Measurements from ENCODE around the gene GMDS.
"Not testable (repeated sequence)": the region's sequence is repeated elsewhere in the genome, so short reads cannot be mapped to it uniquely, and the experiment has no call there.

The GMDS gene

DNA sequence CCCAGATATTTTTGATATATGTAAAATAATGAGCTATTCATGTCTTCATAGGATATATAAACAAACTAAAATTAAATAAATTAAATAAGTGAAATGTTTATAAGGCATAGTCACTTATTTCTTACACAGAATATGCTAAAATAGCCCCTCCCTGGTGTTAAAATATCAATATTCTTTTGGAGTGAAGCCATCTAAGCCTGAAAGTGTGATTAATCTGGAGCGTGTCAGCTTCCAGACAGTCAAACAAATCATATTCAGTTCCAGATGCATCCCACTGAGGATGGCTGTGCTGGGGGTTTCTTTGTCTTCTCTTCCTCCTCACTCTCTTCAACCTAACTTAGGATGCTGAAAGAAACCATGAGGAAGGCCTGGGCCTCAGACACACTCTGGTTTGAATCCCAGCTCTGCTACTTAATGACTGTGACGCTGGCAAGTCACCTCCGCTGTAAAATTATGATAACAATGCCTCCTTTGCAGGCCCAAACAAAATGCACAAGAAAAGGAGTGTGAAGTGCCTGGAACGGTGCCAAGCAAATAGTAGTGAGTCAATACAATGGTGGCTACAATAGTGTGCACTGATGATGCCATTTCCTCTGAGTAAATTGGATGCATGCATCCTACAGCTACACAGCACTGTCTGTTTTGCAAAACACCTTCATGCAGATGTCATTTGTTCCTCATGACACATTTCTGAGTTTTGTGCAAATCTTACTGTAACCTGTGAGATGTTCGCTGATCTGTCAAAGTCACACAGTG is 474.3 kb downstream of the GMDS start:
- DNase-seq (ENCODE audit: low read depth): no peak

DNA sequence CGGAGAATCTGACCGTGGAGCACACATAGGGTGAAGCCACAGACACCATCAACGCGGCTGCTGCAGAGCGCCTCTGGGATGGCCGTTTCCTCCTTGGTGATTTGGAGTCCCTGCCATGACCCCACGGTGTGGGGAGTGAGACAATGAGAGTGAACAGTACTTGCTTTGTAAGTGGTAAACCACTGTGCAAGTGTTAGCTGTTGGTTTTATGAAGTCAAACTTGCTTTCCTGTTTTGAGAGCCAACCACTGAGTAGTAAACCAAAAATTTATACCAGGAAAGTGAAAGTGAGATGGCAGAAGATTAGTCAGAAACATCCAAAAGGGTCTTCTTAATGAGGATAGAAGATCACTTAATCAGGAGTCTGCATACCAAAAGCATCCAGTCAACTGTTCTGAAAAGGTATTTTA is 475.0 kb downstream of the GMDS start:
- no peak for DNase-seq (ENCODE audit: low read depth)

DNA sequence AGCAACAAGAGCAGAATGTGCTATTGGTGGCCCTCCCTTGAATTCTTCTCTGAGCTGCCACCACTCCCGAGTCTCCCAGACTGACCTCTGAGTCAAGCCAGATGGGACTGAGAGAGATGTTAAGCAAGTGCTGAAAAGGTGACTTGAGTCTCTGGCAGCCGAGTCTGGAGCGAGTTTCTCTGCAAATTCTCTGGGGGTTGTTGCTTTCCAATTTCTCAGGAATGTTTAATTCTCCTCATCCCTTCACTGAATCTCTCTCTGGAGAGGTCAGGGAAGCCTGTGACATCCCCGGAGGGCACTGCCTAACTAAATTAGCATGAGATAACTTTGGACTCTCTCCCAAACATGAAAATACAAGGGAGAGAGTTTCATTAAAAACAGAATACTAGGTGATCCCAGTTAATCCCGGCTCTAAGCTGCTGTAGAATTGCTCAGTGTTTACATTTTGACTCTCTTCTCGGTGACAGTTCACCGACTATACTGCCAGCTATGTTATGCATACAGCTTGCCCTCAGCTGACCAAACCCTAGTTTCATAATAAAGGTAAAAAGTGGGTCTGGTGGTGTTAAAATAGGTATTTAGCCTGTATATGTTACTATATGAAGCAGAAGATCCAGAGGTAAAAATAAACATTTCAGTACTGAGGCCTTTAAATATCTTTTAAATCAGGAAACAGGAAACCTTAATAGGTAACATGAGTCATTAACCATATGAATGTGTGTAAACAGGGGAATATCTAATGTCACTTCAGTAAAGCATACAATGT is 477.7 kb downstream of the GMDS start:
- no peak for DNase-seq (ENCODE audit: low read depth)

DNA sequence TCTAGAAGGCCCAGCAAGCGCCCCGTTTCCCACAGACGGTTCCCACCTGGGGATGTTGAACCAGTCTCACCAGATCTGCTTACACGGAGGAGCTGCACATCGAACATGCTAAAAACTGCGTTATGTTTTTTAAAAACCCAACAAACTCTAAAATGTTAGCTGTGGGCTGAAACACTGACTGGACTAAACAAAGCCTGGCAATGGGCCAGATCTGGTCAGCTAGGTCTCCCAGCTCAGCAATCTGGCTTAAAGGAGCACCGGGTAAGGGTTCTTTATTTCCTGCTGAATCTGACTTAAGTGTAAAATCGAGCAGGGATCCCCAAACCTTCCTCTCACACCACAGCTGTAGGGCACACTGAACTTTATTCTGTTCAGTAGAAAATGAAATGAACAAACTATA is 478.8 kb downstream of the GMDS start:
- no peak for DNase-seq (ENCODE audit: low read depth)

DNA sequence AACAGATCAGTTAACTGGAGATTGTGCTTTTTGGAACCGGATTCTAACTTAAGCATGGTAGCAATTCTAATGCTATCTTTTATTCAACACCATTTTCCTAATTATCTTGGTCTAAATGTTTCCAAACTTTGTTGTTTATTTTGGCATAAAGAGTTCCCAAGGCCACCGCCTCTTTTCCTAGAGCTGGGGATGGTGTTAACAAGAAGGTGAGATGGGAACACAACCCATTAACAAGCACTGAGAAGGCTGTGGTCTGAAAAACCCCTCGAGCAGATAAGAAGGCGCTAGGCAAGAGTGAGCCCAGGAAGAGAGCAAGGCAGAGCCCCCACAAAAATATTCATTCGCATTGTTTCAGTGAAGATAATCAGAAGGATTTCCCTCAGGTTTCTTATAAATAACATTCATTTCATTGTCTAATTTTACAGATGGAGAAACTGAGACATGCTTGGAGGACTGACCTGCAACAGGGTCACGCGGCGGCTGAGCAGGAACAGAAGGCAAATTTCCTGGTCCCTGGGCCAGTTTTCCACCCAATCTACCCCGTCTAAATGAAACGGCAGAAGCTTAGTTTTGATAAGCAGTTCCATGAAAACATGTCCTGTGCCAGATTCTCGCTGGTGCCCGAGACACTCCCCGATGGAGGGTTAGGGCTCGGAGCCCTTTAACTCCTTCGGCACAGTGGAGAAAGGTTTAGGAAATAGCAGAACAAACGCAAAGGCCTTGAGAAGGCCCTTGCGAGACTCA is 480.1 kb downstream of the GMDS start:
- DNase-seq (ENCODE audit: low read depth): no peak

DNA sequence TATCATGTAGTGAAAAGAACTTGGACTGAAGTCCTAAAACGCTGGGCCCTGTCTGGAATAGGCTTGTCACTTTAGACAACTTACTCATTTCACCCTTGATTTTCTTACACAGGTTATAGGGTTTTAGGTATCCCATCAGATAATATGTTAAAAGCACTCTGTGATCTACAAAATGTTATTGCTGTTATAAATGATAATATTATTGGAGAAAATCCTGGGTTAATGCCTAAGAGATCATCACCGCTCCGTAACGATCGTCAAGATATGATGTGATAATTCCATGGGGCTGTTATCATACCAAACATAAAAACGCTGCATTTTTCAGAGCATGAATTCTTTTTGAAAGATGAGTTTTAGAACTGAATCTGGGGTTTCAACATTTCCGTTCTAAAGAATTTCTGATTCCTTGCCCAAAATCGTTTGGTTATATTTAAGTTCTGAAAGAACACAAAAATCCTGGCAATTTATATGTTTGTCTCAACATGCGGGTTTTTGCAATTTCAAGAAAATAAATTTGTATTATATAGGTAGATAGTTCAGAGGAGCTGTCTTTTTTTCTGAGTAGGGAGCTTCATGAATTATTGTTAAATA is 480.9 kb downstream of the GMDS start:
- DNase-seq (ENCODE audit: low read depth): no peak

DNA sequence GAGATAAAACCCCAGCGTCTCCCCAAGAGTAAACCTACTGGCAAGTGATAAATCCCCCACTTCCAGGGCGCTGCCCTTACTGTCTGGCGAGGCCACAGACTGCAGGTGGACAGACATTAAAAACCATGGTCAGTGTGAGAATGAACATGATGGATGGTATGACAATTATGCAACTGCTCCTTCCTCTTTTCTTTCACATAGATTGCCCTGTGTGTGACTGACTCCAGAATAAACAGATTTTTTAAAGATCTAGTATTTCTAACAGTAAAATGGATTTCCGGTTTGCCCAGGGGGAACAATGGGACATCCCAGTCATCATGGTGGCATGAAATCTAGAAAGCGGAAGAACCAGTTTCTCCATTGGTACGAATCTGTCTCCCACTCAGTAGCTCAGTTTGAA is 482.0 kb downstream of the GMDS start:
- DNase-seq (ENCODE audit: low read depth): no peak

DNA sequence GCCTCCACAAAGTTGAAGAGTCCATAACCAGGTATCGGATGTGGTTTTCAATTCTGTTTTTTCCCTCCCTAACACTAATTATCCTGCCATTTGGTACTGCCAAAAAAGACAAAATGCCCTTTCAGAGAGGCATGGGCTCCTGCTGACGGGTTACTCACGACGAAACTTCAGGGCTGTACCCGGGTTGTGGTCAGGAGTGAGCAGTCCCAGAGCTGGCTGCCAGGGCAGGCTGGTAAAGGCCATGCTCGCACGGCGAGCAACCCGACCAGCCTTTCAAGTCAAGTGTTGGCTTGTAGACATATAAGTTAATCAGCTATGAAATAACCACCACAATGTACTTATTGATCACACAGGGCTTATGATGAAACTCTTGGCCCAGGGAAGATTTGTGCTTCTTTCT is 483.2 kb downstream of the GMDS start:
- DNase-seq (ENCODE audit: low read depth): no peak

DNA sequence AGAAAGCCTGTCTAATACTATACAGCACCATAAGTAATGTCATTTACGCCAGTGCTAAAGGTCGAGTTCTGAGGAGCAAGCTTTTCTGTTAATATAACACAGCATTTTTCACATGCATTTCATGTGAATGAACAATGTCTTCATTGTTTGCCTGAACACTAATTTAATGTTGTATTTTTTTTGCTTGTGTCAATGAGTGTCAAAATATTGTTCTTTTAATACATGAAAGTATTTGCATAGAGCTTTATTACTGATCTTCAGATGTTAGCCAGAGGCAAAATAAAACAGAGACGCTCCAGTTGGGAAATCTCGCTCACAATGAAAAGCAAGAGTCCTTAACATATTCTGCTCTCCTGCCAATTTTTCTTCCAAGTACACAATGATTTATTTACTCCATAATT is 483.9 kb downstream of the GMDS start:
- DNase-seq (ENCODE audit: low read depth): no peak

DNA sequence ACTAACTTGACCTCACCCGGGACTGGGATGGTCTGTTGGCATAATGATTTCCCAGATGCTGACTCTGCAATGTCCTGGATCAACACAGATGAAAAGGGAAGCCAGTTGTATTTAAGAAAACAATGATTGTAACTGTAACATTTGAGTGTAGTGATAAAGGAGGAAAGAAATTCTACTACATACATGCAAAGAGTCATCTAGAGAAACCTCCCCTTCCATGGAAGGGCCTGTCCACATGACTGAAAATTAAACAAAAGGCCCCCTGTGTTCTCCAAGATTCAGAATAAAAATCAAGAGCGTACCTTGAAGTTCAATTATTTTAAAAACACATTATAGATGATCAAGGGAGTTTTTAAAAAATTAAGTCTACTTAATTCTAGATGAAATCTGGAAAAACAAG is 484.5 kb downstream of the GMDS start:
- DNase-seq (ENCODE audit: low read depth): no peak

DNA sequence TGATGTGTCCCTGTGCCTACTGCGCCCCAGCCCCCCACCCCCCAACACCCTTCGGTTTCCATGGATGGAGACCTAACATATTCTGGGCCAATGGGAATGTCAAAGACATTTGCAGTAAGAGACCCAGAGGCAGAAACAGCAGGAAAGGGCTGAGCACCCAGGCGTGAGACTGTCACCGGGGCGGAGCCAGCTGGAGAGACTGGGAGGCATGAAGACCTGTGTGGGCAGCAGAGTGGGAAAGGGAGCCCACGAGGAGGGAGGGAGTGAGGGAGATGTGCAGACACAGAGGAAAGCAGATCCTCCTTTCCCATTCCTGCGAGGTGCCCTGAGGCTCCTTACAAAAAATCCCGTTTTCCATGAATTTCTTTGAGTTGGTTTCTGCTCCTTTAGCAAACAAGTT is 485.5 kb downstream of the GMDS start:
- no peak for DNase-seq (ENCODE audit: low read depth)

DNA sequence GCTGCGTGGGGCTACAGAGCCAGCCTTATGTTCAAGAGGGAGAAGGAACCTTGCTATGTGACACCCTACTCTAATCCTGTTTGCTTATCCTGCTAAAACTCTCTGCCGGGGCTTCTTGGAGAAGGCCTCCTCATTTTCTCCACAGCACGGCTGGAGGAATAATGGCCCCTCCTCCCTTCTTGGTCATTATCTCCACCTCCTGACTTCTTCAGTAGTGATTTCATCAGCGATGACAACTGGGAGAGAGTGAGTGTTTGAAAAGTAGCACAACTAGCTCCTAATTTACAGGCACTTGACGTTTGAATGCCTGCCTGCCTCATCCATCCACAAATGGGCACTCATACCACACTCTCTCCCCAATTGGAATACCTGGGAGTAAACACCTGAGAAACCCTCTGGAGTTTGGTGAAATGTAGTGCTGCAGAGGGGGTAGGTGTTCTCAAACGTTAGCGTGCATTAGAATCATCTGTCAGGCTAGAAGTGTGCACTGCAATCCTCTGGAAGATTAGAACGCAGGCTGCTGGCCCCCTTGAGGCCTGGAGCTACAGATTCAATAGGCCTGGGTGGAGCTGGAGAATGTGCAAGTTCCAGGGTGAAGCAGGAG is 487.2 kb downstream of the GMDS start:
- no peak for DNase-seq (ENCODE audit: low read depth)

DNA sequence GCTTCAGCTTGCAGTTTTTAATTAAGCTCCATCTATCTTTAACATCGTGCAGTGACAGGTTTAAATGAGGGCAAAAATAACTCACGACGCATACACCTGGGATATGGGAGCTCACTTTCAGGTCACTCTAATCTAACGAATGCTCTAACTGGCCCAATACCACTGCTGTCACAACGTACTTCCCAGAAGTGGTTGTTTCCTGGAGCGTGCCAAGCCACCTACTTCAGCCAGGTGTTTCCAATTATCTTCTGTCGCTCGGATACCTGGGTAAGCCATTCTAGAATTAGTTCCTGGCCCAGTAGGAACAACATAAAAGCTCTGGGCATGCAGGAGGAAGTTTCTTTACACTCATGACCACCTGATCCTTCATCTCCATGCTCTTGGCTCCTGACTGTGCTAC is 488.3 kb downstream of the GMDS start:
- DNase-seq (ENCODE audit: low read depth): no peak

DNA sequence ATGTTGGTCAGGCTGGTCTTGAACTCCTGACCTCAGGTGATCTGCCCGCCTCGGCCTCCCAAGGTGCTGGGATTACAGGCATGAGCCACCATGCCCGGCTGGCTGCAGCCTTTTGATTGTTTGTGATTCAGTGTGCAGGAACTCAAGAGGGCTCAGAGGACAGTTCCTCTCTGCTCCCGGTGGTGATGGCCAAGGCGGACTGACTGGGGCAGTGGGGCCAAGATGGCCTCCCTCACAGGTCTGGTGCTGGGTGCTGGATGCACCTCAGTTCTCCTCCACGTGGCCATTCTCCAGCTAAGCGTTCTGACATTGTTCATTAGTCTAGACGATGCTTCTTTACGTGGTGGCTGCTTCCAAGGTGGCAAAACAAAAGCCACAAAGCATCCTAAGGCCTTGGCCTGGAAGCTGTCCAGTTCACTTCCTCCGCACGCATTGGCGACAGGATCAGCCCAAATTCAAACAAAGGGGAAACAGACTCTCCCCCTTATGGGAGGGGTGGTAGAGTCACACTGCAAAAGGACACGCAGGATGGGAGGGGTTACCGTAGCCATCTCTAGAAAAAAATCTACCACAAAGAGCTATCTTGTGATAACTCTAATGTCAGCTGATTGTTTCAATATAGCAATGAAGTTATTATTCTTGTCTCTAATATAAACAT is 488.8 kb downstream of the GMDS start:
- DNase-seq (ENCODE audit: low read depth): no peak

DNA sequence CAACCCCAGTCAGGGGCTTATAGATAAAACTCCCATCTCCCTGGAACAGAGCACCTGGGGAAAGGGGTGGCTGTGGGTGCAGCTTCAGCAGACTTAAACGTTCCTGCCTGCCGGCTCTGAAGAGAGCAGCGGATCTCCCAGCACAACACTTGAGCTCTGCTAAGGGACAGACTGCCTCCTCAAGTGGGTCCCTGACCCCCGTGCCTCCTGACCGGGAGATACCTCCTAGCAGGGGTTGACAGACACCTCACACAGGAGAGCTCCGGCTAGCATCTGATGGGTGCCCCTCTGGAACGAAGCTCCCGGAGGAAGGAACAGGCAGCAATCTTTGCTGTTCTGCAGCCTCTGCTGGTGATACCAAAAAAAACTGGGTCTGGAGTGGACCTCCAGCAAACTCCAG is 494.3 kb downstream of the GMDS start:
- not testable (repeated sequence) for DNase-seq (ENCODE audit: low read depth)

DNA sequence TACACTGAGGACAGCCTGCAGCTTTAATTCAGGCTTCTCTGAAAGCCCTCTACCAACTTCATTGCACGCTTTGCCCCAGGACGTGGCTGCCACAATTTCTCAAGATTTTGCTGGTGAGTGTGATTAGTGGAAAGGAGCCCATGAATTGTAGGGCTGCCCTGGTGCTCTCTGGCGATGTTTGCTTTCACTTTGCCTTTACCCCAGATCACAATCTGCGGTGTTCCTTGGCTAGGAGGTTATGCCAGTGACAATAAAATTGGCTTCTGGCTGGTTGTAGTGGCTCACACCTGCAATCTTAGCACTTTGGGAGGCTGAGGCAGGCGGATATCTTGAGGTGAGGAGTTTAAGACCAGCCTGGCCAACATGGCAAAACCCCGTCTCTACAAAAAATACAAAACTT is 496.4 kb downstream of the GMDS start:
- DNase-seq (ENCODE audit: low read depth): no peak

DNA sequence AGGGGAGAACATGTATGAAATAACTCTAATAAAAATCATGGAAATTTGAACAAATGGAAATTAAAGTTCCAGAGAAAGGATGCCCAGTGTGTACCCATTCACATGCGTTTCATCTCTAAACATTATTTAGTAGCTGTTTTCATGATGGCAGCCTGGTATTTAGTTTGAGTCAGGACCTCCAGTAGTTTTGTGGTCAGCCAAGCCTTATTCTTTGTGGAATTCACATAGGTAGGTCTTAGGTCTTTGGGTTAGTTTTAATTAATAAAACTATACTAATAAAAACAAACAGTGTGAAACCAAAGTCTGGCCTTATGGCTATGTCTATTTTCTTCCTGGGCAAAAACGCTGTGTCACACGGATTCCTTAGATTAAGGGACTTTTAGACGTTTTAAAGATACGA is 497.9 kb downstream of the GMDS start:
- DNase-seq (ENCODE audit: low read depth): no peak

DNA sequence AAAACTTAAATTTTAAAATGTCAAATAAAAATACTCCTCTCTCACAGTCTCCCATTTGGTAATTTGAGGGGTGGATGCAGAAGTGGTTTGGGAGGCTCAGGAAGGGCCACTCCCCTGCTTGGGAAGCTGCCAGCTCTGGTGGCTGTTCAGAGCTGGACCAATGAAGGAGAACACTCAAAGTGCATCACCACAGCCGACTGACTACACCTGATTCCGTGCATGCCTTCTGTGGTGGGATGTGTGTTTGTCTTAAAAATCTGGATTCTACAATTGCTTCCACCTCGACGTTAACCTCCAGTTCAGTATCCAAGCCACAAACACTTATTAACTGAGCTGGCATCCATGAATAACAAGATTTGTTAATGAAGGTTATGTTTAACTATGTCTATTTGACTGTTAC is 498.4 kb downstream of the GMDS start:
- no peak for DNase-seq (ENCODE audit: low read depth)

DNA sequence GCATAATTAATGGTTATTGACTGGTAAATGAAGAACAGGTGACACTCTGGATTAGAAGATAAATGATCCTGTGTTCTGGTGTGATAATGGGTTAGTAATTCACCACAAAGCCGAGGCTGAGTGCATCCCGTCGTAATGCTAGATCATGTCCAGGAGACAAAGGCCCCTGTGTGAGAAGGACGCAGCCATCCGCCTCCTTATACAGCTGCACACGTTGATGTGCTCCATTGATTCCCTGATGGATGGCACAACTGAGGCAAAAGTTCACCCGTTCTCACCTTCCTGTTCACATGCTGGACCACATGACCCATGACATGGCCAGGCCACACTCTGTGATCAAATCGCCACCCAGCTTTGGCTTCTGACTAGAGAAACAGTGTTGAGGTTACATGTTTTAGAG is 499.6 kb downstream of the GMDS start:
- DNase-seq (ENCODE audit: low read depth): no peak

DNA sequence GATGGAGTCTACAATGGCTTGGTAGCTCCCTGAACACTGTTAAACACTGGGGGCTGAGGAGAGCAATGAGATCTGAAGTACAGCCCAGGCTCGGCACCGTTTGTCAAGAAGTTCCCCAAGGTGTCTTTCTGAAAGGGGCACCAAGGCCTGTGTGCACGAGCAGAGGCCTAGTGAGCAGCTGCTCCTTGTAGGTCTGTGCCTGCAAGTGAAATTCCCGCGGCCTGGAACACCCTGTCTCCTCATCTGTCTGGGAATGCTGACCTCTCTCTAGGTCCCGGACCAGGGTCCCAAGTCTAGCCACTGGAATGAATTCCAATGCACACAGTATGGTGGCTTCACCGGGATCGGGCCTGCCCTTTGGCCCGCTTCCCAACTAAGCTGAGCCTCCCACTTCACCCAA is 500.9 kb downstream of the GMDS start:
- no peak for DNase-seq (ENCODE audit: low read depth)

DNA sequence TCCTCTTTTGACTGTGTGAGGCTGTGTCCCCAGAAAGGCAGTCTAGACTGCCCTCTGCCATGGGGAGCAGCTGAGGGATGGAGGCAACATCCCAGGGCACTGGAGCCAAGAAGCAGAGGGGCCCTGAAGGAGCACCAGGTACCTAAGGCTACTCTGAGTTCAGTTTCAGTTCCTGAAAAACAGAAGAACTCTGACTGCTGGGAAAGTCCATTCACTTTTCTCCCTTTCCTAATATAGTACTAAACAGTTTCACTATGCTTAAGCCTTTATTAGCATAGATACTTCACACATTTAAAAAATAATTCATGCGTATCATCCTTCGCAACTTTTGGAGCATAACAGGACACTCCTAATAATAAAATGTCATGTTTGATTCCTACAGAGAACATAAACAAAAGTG is 505.7 kb downstream of the GMDS start:
- DNase-seq (ENCODE audit: low read depth): no peak

DNA sequence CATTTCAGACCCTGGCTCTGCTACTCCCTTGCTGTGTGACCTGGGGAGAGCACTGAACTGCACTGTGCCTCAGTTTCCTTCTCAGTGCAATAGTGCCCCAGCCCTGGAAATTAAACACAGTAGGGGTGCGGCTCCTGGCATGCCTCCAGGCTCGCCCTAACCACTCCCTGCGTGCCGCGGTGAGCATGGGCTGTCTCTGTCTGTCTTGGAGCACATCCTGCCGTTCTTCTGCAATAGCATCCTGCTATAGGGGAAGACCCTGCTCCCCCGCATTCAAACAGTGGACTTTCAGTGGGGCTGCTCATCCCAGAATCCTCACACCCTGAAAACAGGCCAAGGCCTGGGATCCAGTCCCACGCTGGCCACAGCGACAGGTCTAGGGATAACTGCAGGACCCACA is 506.2 kb downstream of the GMDS start:
- DNase-seq (ENCODE audit: low read depth): no peak
